HepG2 (cell line): ENCODE measurements around the gene CYLD. TPM values are rescaled to one million over a fixed set of nuclear protein-coding genes. Genes with fewer than 3 reads are reported as not detected.
A peak's percentile ranks its signal among the peaks of the same experiment; 100 is the strongest.

ENCODE experiments used
- AHDC1 ChIP-seq: sonication (generic); formaldehyde crosslinking; IDR thresholded peaks from 2 replicates; pipeline ENCODE4 v1.5.1; 2020; ENCODE audit warnings: mild to moderate bottlenecking, missing genetic modification reagents, borderline replicate concordance
- ATF7-NPFF ChIP-seq: sonication (generic); formaldehyde crosslinking; IDR thresholded peaks from 2 replicates; pipeline ENCODE4 v1.8.1; 2023; ENCODE audit warnings: mild to moderate bottlenecking, low read depth, missing genetic modification reagents, moderate library complexity
- MAX ChIP-seq: IDR thresholded peaks from 2 replicates; pipeline ENCODE4 v1.6.1; 2012; ENCODE audit warnings: inconsistent platforms
- MED13 ChIP-seq: sonication (generic); formaldehyde crosslinking; IDR thresholded peaks from 2 replicates; pipeline ENCODE4 v1.5.0; 2020; ENCODE audit warnings: missing genetic modification reagents
- MLX ChIP-seq: IDR thresholded peaks from 2 replicates; pipeline ENCODE4 v1.6.1; 2016
- MYC ChIP-seq: sonication (generic); formaldehyde crosslinking; IDR thresholded peaks from 2 replicates; pipeline ENCODE4 v1.9.0; 2021; ENCODE audit warnings: missing genetic modification reagents, borderline replicate concordance
- NFIC ChIP-seq: IDR thresholded peaks from 2 replicates; pipeline ENCODE4 v1.6.1; 2012; ENCODE audit warnings: mild to moderate bottlenecking, low read length, inconsistent platforms
- NR2F2 ChIP-seq: IDR thresholded peaks from 2 replicates; pipeline ENCODE4 v1.6.1; 2012; ENCODE audit warnings: low read depth, inconsistent platforms, borderline replicate concordance
- PAXIP1 ChIP-seq: sonication (generic); formaldehyde crosslinking; conservative IDR thresholded peaks from 2 replicates; pipeline ENCODE4 v1.4.0; 2020; ENCODE audit warnings: mild to moderate bottlenecking, missing genetic modification reagents, moderate library complexity
- POLR2G ChIP-seq: fragments of 200-400 bp; formaldehyde crosslinking; IDR thresholded peaks from 2 replicates; pipeline ENCODE4 v1.6.1; 2018; ENCODE audit warnings: mild to moderate bottlenecking, low read depth, low read length, moderate library complexity
- ZFP36 ChIP-seq: fragments of 150-350 bp; IDR thresholded peaks from 2 replicates; pipeline ENCODE4 v1.6.1; 2018; ENCODE audit warnings: borderline replicate concordance, low read length, low read depth; ENCODE audit not compliant: partially characterized antibody
- ZNF17 ChIP-seq: sonication (generic); formaldehyde crosslinking; IDR thresholded peaks from 2 replicates; pipeline ENCODE4 v1.5.0; 2020; ENCODE audit warnings: mild to moderate bottlenecking, missing genetic modification reagents
- ZNF225 ChIP-seq: sonication (generic); formaldehyde crosslinking; IDR thresholded peaks from 2 replicates; pipeline ENCODE4 v1.4.0; 2020; ENCODE audit warnings: mild to moderate bottlenecking, missing genetic modification reagents
- ZNF24 ChIP-seq: fragments of 450-650 bp; IDR thresholded peaks from 2 replicates; pipeline ENCODE4 v1.6.1; 2017; ENCODE audit warnings: antibody characterized with exemption, mild to moderate bottlenecking
- ZNF281 ChIP-seq: sonication (generic); formaldehyde crosslinking; IDR thresholded peaks from 2 replicates; pipeline ENCODE4 v1.4.0; 2020; ENCODE audit warnings: missing genetic modification reagents, borderline replicate concordance
- polyA plus RNA-seq, 8 experiments: library from polyadenylated mRNA; depleted of rRNA in 3 of 8; stranded (reverse) in 7 of 8; unstranded in 1 of 8; fragments of >200 nt; fragmentation: Illumina TruSeq in 4 of 8; extraction: Trizol in 4 of 8; gene quantifications; 2 replicates each; pipeline versions ENCODE4 v1.2.1 to v1.2.3, GENCODE V29; 2011 to 2016; ENCODE audit warnings: low read depth in 4 of 8, missing spikeins in 1 of 8, mixed read lengths in 1 of 8; ENCODE audit not compliant: insufficient read depth in 1 of 8
- total RNA-seq, 5 experiments: library from RNA; depleted of rRNA; stranded (reverse); fragments of >200 nt; fragmentation: Illumina TruSeq; extraction: Trizol; gene quantifications; 2 replicates each; pipeline ENCODE4 v1.2.3, GENCODE V29; 2016; ENCODE audit warnings: low read depth in 1 of 5

The CYLD gene
- total and polyA plus RNA-seq, 2 of the 13 experiments (the other 11 are each of a cell fraction or from before 2014, with no cell fraction given) = 6.1 to 11.4 TPM

GRCh38 chr16:50719401-50720337, 22.2 kb upstream of the CYLD start (continued):
- TF ChIP-seq PAXIP1 (CRISPR knock-in tag) (no peak; the same call in 1 of the 2 replicates), NFIC (no peak), MED13 (no peak), ZNF281 (peak; percentile 7; the same call in 1 of the 2 replicates), ATF7-NPFF (CRISPR knock-in tag) (no peak), MYC (CRISPR knock-in tag) (peak; percentile 45; the same call in 1 of the 2 replicates), ZNF17 (CRISPR knock-in tag) (no peak), AHDC1 (CRISPR knock-in tag) (peak; percentile 65; the same call in 1 of the 2 replicates), MLX (0 out of 2 replicates have a peak, but pooled peaks have one; percentile 26), POLR2G (0 out of 2 replicates have a peak, but pooled peaks have one; percentile 31), NR2F2 (no peak), ZNF24 (no peak), MAX (peak; percentile 12; the same call in 1 of the 2 replicates), ZFP36 (no peak), ZNF225 (CRISPR knock-in tag) (0 out of 2 replicates have a peak, but pooled peaks have one; percentile 9)
